Measurements from ENCODE around the gene GPX3. TPM values are rescaled to one million over a fixed set of nuclear protein-coding genes. Genes with fewer than 3 reads are reported as not detected.

Gene GPX3
- total RNA-seq, 1 experiment from 2014 or later: 20.4 TPM

DNA sequence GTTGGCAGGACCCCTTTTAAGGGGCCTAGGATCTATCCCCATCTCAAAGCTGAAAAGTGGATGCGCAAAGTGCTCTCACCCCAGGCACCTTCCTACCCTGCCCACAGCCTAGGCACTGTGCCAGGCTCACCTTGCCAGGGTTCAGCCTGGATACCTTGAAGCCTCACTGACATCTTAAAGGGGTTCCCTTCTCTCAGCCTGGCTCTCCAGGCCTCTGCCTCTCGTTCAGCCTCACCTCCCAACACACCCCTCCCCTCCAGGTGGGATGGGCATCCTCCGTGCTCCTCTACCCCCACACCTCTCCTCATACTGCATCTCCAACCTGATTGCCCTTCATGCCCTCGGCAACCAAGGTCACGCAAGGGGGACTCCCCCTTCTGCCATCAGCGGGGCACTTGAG, 34.9 kb downstream of the GPX3 start:
- H3K27me3 ChIP-seq (ENCODE audit: insufficient read depth, low read length): no peaks in the 10 kb centered on the region
- no peaks in the 10 kb centered on the region for H3K9me3 ChIP-seq (ENCODE audit: control insufficient read depth, low read depth, low read length)
- WGBS (ENCODE audit: extremely low coverage, insufficient read length, low lambda C conversion rate): no CpG with 5 or more reads among the region's 6 CpGs
- H4K20me1 ChIP-seq (ENCODE audit: control insufficient read depth, insufficient read depth, insufficient read length): no peaks in the 10 kb centered on the region
- no peak overlapping the region for H3K4me2 ChIP-seq (ENCODE audit: insufficient read depth, insufficient read length, low read length)
- no peak overlapping the region for H2BK120ac ChIP-seq (ENCODE audit: low read depth, low read length, poor library complexity, severe bottlenecking)
- H3K14ac ChIP-seq (ENCODE audit: insufficient read depth, low read length): no peak overlapping the region
- H2AK5ac ChIP-seq (ENCODE audit: insufficient read length, low read length): no peak overlapping the region
- no peak overlapping the region for H4K91ac ChIP-seq (ENCODE audit: insufficient read length, low read depth, low read length)
- Mint-ChIP-seq H3K4me1 (peaks cover 0 to 5% of the 10 kb centered on the region in 2 experiments; a peak in 1 of 4 replicates), H3K4me3 (no peak overlapping the region), H3K36me3 (ENCODE audit: insufficient read depth in 1 of 3, low read depth in 3 of 3) (peaks cover 1 to 19% (median 9%) of the 10 kb centered on the region in 3 experiments; a peak in 4 of 7 replicates), H3K9me3 (no peaks in the 10 kb centered on the region), H3K27ac (peak overlapping the region in 1 of 3 experiments; percentile 64; a peak in 1 of 7 replicates), H3K27me3 (ENCODE audit: low read depth) (no peaks in the 10 kb centered on the region)
- H2BK5ac ChIP-seq (ENCODE audit: insufficient read length, low read length): no peak overlapping the region
- TF ChIP-seq CTCF (conservative IDR thresholded peaks at IDR 0.05): no peak
- H3K79me2 ChIP-seq (ENCODE audit: insufficient read depth, low read length): no peaks in the 10 kb centered on the region
- no peak overlapping the region for H3K27ac ChIP-seq (ENCODE audit: insufficient read length, low read depth, low read length)
- no peaks in the 10 kb centered on the region for H3K23me2 ChIP-seq (ENCODE audit: insufficient read length, low read depth, low read length, poor library complexity, severe bottlenecking)
- no peak overlapping the region for H3K18ac ChIP-seq (ENCODE audit: insufficient read length, low read depth, low read length)
- H2BK20ac ChIP-seq (ENCODE audit: low read depth, low read length, poor library complexity, severe bottlenecking): no peak overlapping the region
- H4K8ac ChIP-seq (replicated peaks; ENCODE audit: insufficient read length, low read depth, low read length): no peak overlapping the region
- H3K4me1 ChIP-seq (ENCODE audit: insufficient read depth, low read length): no peaks in the 10 kb centered on the region
- no peak overlapping the region for H3K23ac ChIP-seq (ENCODE audit: insufficient read length, low read depth, low read length)
- H4K5ac ChIP-seq (ENCODE audit: insufficient read length, low read depth, low read length): no peak overlapping the region
- H3K56ac ChIP-seq (ENCODE audit: insufficient read length, low read depth, low read length): no peak overlapping the region
- H2AFZ ChIP-seq (ENCODE audit: low read length): no peak overlapping the region
- no peak overlapping the region for H3K9ac ChIP-seq (ENCODE audit: extremely low read depth, insufficient read length, low read length)
- no peak overlapping the region for H2BK15ac ChIP-seq (ENCODE audit: low read depth, low read length)
- no peak for DNase-seq
- no peak overlapping the region for H3K4ac ChIP-seq (ENCODE audit: low read depth, low read length)
- no peaks in the 10 kb centered on the region for H3K79me1 ChIP-seq (ENCODE audit: insufficient read depth, low read depth, low read length, poor library complexity, severe bottlenecking)
- H3T11ph ChIP-seq (ENCODE audit: low read length): no peak overlapping the region
- H2BK12ac ChIP-seq (ENCODE audit: insufficient read length, low read depth, low read length): no peak overlapping the region

Measured in H9 (cell line).